Activated B cell treated with CpG ODN at 0.5 μM for 24 hours (primary cell): ENCODE data around the gene ZNF311. TPM values are rescaled to one million over a fixed set of nuclear protein-coding genes. Genes with fewer than 3 reads are reported as not detected.
A peak's percentile ranks its signal among the peaks of the same experiment; 100 is the strongest.

Experiments used
- ATAC-seq: fragments of 200-7000 bp; cut with Tn5 transposase; one replicate; pipeline ENCODE4 v1.10.0; 2021; ENCODE audit warnings: low read depth, mild to moderate bottlenecking, moderate library complexity
- CTCF ChIA-PET: fragments of 350-600 bp; sonication (Branson Sonifier 250); formaldehyde crosslinking; loops from one replicate; lab custom pipeline; 2021; ENCODE audit warnings: antibody characterized with exemption; lab: Charles Lee
- POLR2A ChIA-PET: fragments of 350-600 bp; sonication (Branson Sonifier 250); formaldehyde crosslinking; loops from one replicate; lab custom pipeline; 2021; ENCODE audit warnings: antibody characterized with exemption; lab: Charles Lee
- DNase-seq: peaks from one replicate; pipeline ENCODE4 v3.0.0; 2022
- H3K27ac Mint-ChIP-seq: one replicate; pipeline ENCODE4 v1.8.0; 2020; ENCODE audit warnings: mixed read lengths
- H3K27me3 Mint-ChIP-seq: one replicate; pipeline ENCODE4 v1.8.0; 2021; ENCODE audit warnings: mixed read lengths
- H3K36me3 Mint-ChIP-seq: one replicate; pipeline ENCODE4 v1.8.0; 2021; ENCODE audit warnings: low read depth, mixed read lengths
- H3K4me1 Mint-ChIP-seq: one replicate; pipeline ENCODE4 v1.8.0; 2021; ENCODE audit warnings: mixed read lengths
- H3K4me3 Mint-ChIP-seq: one replicate; pipeline ENCODE4 v1.8.0; 2020; ENCODE audit warnings: mild to moderate bottlenecking, mixed read lengths
- H3K9me3 Mint-ChIP-seq: one replicate; pipeline ENCODE4 v1.8.0; 2020; ENCODE audit warnings: mixed read lengths
- intact Hi-C: fragments of 100-400 bp; cut with micrococcal nuclease; formaldehyde crosslinking; loops from one replicate; pipeline ENCODE4 v1.15.1; 2024
- total RNA-seq: library from RNA; stranded (reverse); gene quantifications from 2 replicates; pipeline ENCODE4 v1.2.3, GENCODE V29; 2022
- TF ChIP-seq, protein P1 (sequence below): fragments of 200-600 bp; IDR thresholded peaks from one replicate; pipeline ENCODE4 v1.8.0; 2022; ENCODE audit warnings: antibody characterized with exemption, mild to moderate bottlenecking

ZNF311 gene
- total RNA-seq, 1 donor from 2014 or later = 0.31 TPM

DNA sequence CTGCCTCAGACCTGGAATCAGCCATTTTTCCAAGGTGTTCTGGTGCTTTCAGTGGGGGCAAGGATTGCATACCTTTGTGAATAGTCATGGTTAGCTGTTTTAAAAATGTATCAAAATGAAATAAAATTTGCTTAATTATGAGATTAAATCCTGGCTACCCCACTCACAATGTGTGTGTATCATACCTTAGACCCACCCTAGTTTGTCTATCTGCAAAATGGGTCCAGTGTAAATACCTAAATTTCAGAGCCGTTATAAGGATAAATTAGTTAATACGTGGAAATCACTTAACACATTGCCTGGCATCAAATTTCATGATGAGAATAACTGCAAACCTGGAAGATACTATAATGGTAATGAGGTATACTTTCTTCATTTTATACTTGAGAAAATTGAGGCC lies 3.0 kb upstream of the ZNF311 start:
- Mint-ChIP-seq H3K27ac (no peak overlapping the region), H3K4me3 (no peak overlapping the region), H3K27me3 (peaks cover 44% of the 10 kb centered on the region), H3K4me1 (peaks cover 10% of the 10 kb centered on the region), H3K9me3 (peaks cover 4% of the 10 kb centered on the region), H3K36me3 (no peaks in the 10 kb centered on the region)
- DNase-seq (no peak), ATAC-seq (no peak)
- ChIA-PET POLR2A (no interaction called here), CTCF (no interaction called here)
- TF ChIP-seq, protein P1, sequence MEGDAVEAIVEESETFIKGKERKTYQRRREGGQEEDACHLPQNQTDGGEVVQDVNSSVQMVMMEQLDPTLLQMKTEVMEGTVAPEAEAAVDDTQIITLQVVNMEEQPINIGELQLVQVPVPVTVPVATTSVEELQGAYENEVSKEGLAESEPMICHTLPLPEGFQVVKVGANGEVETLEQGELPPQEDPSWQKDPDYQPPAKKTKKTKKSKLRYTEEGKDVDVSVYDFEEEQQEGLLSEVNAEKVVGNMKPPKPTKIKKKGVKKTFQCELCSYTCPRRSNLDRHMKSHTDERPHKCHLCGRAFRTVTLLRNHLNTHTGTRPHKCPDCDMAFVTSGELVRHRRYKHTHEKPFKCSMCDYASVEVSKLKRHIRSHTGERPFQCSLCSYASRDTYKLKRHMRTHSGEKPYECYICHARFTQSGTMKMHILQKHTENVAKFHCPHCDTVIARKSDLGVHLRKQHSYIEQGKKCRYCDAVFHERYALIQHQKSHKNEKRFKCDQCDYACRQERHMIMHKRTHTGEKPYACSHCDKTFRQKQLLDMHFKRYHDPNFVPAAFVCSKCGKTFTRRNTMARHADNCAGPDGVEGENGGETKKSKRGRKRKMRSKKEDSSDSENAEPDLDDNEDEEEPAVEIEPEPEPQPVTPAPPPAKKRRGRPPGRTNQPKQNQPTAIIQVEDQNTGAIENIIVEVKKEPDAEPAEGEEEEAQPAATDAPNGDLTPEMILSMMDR = no peak
- intact Hi-C loops = no loop called here

DNA sequence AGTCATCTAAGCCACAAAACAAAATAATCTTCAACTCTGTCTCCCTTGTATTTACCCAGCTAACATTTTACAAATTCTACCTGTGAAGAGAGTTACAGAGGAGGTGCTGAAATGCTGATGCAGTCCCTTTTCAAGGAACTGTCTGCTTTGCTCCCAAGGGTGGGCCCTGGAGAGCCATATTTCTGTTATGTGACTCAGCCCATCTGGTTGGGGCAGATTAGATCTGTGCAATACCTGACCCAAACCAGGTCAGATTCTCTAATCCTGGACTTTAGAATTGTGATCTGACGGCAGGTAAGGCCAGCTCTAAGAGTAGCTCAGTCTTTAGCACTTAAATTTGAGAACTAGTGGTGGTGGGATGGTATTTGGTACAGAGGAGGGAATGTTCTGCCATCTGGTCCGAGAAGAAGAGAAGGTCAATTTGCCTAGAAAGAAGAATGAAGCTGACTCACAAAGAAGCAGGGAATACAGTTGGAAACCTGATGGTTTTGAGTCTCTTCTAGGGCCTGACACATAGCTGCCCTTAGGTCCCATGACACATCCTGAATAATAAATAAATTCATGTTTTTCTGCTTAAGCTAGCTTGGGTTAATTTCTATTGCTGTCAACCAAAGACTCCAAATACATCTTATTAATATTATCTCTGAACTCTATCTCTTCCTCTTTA lies 8.1 kb downstream of the ZNF311 start:
- Mint-ChIP-seq H3K4me3 (no peak overlapping the region), H3K9me3 (no peaks in the 10 kb centered on the region), H3K36me3 (no peaks in the 10 kb centered on the region), H3K4me1 (no peaks in the 10 kb centered on the region), H3K27ac (no peak overlapping the region), H3K27me3 (peaks cover 25% of the 10 kb centered on the region)
- TF ChIP-seq, protein P1 = no peak
- CTCF ChIA-PET = interaction anchor here (0.5 kb wide), 1 partner anchor 1870 kb away, joined by 3 read pairs; no protein-coding TSS in a partner anchor
- DNase-seq = no peak
- POLR2A ChIA-PET = no interaction called here
- intact Hi-C loops = no loop called here
- ATAC-seq = no peak

DNA sequence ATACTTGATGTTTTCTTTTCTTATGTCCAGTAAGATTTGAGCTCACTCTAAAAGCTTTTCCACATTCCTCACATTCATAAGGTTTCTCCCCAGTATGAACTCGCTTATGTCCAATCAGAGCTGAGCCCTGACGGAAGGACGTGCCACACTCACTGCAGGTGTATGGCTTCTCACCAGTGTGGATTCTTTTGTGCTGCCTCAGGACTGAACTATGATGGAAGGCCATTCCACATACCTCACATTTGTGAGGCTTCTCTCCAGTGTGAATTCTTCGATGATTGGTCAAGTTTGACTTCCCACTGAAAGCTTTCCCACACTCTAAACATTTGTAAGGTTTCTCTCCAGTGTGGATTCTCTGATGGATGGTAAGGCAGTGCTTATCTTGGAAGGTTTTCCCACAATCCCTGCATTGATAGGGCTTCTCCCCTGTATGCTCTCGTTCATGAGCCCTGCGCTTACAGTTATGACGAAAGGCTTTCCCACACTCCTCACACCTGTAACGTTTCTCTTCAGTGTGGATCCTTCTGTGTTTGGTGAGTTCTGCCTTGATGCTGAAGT lies 9.9 kb downstream of the ZNF311 start:
- H3K27ac Mint-ChIP-seq = no peak overlapping the region
- ChIA-PET POLR2A (no interaction called here), CTCF (no interaction called here)
- DNase-seq = no peak
- intact Hi-C loops = no loop called here
- no peaks in the 10 kb centered on the region for H3K36me3 Mint-ChIP-seq
- H3K4me3 Mint-ChIP-seq = no peak overlapping the region
- TF ChIP-seq, protein P1 = no peak
- no peak for ATAC-seq
- no peaks in the 10 kb centered on the region for H3K4me1 Mint-ChIP-seq
- H3K9me3 Mint-ChIP-seq = no peaks in the 10 kb centered on the region
- peaks cover 23% of the 10 kb centered on the region for H3K27me3 Mint-ChIP-seq

DNA sequence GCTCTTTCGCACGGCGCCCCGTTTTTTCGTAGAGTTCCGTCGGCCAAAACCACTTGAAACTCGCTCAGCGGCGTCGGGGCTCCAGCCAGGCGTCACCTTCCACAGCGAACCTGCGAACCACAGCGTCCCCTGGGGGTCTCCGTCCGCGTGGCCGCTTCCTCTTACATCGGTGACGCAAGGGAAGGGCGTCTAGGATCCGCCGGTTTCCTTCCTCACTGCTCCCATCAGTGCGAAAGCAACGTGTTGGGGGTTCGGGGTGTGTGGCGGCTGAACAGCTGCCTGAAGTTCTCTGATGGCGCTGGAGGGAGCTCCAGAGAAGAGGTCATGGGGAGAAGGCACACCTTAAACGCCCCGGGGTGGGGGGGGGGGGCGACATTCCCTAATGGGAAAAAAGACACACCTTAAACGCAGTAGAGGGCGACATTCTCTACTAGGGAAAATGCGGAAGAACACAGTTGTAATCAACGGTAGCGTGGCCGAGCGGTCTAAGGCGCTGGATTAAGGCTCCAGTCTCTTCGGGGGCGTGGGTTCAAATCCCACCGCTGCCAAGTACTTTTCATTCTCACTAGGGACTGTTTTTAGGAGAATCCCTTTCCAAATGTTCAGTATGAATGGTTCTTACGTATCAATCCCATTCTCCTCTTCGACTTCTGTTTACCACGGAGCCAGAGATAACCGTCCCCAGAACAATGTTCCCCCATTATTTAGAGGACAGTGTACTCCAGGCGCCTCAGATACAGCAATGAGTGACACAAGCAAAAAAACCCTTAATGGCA lies 16.4 kb downstream of the ZNF311 start:
- POLR2A ChIA-PET = no interaction called here
- Mint-ChIP-seq H3K36me3 (no peaks in the 10 kb centered on the region), H3K27ac (peak overlapping the region; percentile 24), H3K4me3 (peak overlapping the region; percentile 61), H3K4me1 (peaks cover 16% of the 10 kb centered on the region), H3K9me3 (peaks cover 8% of the 10 kb centered on the region), H3K27me3 (peaks cover 26% of the 10 kb centered on the region)
- ATAC-seq (peak; percentile 76), DNase-seq (peak; percentile 53)
- intact Hi-C loops = no loop called here
- TF ChIP-seq, protein P1 = no peak
- CTCF ChIA-PET = no interaction called here
